ENCODE results near the gene IGLL5. TPM values are rescaled to one million over a fixed set of nuclear protein-coding genes. Genes with fewer than 3 reads are reported as not detected.

IGLL5 gene
- total RNA-seq, result 10 to 100 TPM in 2 of 3 donors, not detected in 1; 11.1 to 41.3 TPM

- H3K36me3 ChIP-seq, result no peaks in the 10 kb centered on the region
Observed at GRCh38 chr22:22887621-22888503, at the start of gene IGLL5. Gene IGLL5 (plus strand): TSS chr22:22887816. CDS start chr22:22888054, 238 bp downstream.

GRCh38 chr22:22838148-22838786, 49.3 kb upstream of the IGLL5 start:
- H3K9me3 ChIP-seq, result peaks cover 0 to 9% of the 10 kb centered on the region in 2 donors
- no peak for DNase-seq (ENCODE audit: low spot score in 2 of 2)
- no peaks in the 10 kb centered on the region for H3K27me3 ChIP-seq
- intact Hi-C loops (cut with DNase I; ENCODE audit: low total_unique reads), result no loop called here
- no peaks in the 10 kb centered on the region for H3K36me3 ChIP-seq
- H3K4me1 ChIP-seq, result no peaks in the 10 kb centered on the region
- TF ChIP-seq POLR2AphosphoS5 (IDR thresholded peaks at IDR 0.05) (no peak), CTCF (IDR thresholded peaks at IDR 0.05) (no peak), POLR2A (IDR thresholded peaks at IDR 0.05) (no peak)
- no peak overlapping the region for H3K4me3 ChIP-seq
- H3K27ac ChIP-seq, result no peak overlapping the region

More at GRCh38 chr22:22887621-22888503, at the start of gene IGLL5:
- no peaks in the 10 kb centered on the region for H3K9me3 ChIP-seq
- no peak within 1 kb of the TSS for H3K4me3 ChIP-seq
- no peaks in the 10 kb centered on the region for H3K27me3 ChIP-seq
- TF ChIP-seq POLR2AphosphoS5 (IDR thresholded peaks at IDR 0.05) (no peak), CTCF (IDR thresholded peaks at IDR 0.05) (no peak), POLR2A (IDR thresholded peaks at IDR 0.05) (no peak)
- peak in 1 of 2 donors; percentile 7 for DNase-seq (ENCODE audit: low spot score in 2 of 2)
- intact Hi-C loops (cut with DNase I; ENCODE audit: low total_unique reads), result no loop called here
- H3K27ac ChIP-seq, result no peak within 1 kb of the TSS
- H3K4me1 ChIP-seq, result no peaks in the 10 kb centered on the region

- Histone ChIP-seq H3K27me3 (no peaks in the 10 kb centered on the region), H3K27ac (no peak overlapping the region), H3K9me3 (peaks cover 0 to 9% of the 10 kb centered on the region in 2 donors), H3K4me1 (no peaks in the 10 kb centered on the region), H3K36me3 (no peaks in the 10 kb centered on the region), H3K4me3 (no peak overlapping the region)
- no peak for TF ChIP-seq POLR2A (IDR thresholded peaks at IDR 0.05)
- no peak for TF ChIP-seq CTCF (IDR thresholded peaks at IDR 0.05)
- TF ChIP-seq POLR2AphosphoS5 (IDR thresholded peaks at IDR 0.05), result no peak
- intact Hi-C loops (cut with DNase I; ENCODE audit: low total_unique reads), result no loop called here
- DNase-seq (ENCODE audit: low spot score in 2 of 2), result no peak
Observed at GRCh38 chr22:22839570-22840314, 47.9 kb upstream of the IGLL5 start.

GRCh38 chr22:22840780-22841179, 46.8 kb upstream of the IGLL5 start:
- H3K4me1 ChIP-seq, result no peaks in the 10 kb centered on the region
- TF ChIP-seq POLR2A (IDR thresholded peaks at IDR 0.05), result no peak
- TF ChIP-seq POLR2AphosphoS5 (IDR thresholded peaks at IDR 0.05), result no peak
- no peak for TF ChIP-seq CTCF (IDR thresholded peaks at IDR 0.05)
- H3K4me3 ChIP-seq, result no peak overlapping the region
- H3K9me3 ChIP-seq, result peaks cover 0 to 9% of the 10 kb centered on the region in 2 donors
- no peak for DNase-seq (ENCODE audit: low spot score in 2 of 2)
- intact Hi-C loops (cut with DNase I; ENCODE audit: low total_unique reads), result no loop called here
- H3K36me3 ChIP-seq, result no peaks in the 10 kb centered on the region
- H3K27me3 ChIP-seq, result no peaks in the 10 kb centered on the region
- H3K27ac ChIP-seq, result no peak overlapping the region
